Ureter (tissue), 1 donor: ENCODE data around the gene TBC1D22A. TPM values are rescaled to one million over a fixed set of nuclear protein-coding genes. Genes with fewer than 3 reads are reported as not detected.

ENCODE experiments used
- DNase-seq: peaks from one replicate; pipeline ENCODE4 v3.0.0-alpha.2; 2020; ENCODE audit warnings: low spot score
- total RNA-seq: library from RNA; stranded (reverse); gene quantifications from one replicate; pipeline ENCODE4 v1.2.4, GENCODE V29; 2023
- donor health status: DM: yes; HTN: yes; CAD: no.

The TBC1D22A gene
- total RNA-seq, 1 donor from 2014 or later = 32.6 TPM

- no peak for DNase-seq
Observed at GRCh38 chr22:47215851-47216250, 453.4 kb downstream of the TBC1D22A start.

GRCh38 chr22:47218671-47219070 is 456.2 kb downstream of the TBC1D22A start:
- no peak for DNase-seq

GRCh38 chr22:47219789-47220188 is 457.3 kb downstream of the TBC1D22A start:
- no peak for DNase-seq

GRCh38 chr22:47220752-47221151 is 458.3 kb downstream of the TBC1D22A start:
- DNase-seq = no peak

- DNase-seq = no peak
Observed at GRCh38 chr22:47221840-47222615, 459.6 kb downstream of the TBC1D22A start.

Other genes with a start within 250 kb of the TBC1D22A start
- 44.0 TPM for gene CELSR1, start 225.0 kb upstream of the TBC1D22A start, total RNA-seq
- 34.9 TPM for gene GRAMD4, start 142.3 kb upstream of the TBC1D22A start, total RNA-seq
- gene CERK, start 24.4 kb upstream of the TBC1D22A start, total RNA-seq = 13.0 TPM